Neural progenitor cell (in vitro differentiated cells): ENCODE results near the gene GATAD2B.

ENCODE experiments used
- CTCF ChIP-seq: fragments of 200-600 bp; sonication (generic); IDR thresholded peaks from 2 replicates; pipeline ENCODE4 v1.5.1; 2017; ENCODE audit warnings: antibody characterized with exemption, mild to moderate bottlenecking
- EZH2 ChIP-seq: fragments of 200-600 bp; sonication (generic); IDR thresholded peaks from 2 replicates; pipeline ENCODE4 v1.6.1; 2017; ENCODE audit warnings: antibody characterized with exemption, mild to moderate bottlenecking, moderate library complexity

- TF ChIP-seq CTCF (no peak), EZH2 (no peak)
These were observed 31.1 kb upstream of the GATAD2B start for GRCh38 chr1:153953859-153954365.
